GM19043 (cell line): ENCODE measurements around the gene UBR4.
A peak's percentile ranks its signal among the peaks of the same experiment; 100 is the strongest.
"Not testable (repeated sequence)": the region's sequence is repeated elsewhere in the genome, so short reads cannot be mapped to it uniquely, and the experiment has no call there.

ENCODE experiments used
- ATAC-seq: cut with Tn5 transposase; IDR thresholded peaks from one replicate; pipeline ENCODE4 v1.9.1; 2021; ENCODE audit warnings: low read depth; ENCODE audit not compliant: unreplicated experiment

The UBR4 gene

DNA sequence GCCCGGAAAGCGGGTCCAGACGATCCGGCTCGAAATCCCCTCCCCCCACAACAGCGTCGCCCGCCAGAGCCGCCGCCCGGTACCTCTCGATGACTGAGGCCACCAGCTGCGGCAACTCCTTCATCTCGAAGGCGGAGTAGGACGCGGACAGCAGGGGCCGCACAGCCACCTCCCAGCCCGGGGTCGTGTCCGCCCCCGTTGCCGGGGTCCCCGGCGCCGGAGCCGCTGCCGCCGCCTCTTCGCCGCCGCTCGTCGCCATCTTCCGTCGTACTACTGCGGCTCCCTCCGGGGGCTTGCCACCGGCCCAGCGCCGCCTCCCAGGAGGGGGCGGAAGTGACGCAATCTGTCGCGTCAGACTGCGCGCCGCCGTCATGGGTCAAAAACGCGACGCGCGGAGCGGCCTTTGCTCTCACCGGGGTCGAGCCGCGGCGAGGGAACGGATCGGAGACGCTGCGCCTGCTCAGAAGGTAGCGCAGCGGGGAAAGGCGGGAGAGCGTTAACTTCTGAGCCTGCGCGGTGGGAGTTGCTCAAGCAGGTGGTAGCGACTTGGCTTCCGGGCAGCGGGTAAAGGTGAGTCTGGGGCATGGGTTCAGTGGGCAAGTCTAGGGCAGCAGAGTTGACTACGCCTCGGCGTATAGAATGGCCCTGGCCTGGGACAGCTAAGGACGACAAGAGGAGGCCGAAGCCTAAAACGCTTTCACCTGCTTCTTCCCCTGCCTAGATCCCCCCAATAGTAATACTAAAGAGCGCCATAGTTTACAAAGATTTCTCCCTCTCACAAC, at the start of gene UBR4:
UBR4 (minus strand) TSS at position 277 of the 782 bp plus-strand sequence; CDS start at position 259, 18 bp downstream.
- ATAC-seq, result peak; percentile 80

DNA sequence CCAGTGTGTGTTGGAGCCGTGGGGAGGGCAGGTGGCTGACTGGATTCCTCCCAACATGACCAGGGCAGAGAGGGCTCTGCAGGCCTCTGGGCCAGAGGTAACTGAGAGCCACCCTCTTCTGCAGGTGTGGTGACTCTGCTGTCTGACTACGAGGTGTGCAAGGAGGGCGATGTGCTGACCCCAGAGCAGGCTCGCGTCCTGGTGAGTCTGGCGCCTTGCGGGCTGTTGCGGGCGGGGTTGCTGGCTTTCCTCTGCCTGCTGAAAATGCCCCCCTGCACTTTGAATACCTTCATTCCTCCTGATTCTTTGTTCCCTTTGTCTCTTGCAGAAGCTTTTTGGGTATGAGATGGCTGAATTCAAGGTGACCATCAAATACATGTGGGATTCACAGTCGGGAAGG, 48.3 kb upstream of the UBR4 start:
- ATAC-seq, result no peak

DNA sequence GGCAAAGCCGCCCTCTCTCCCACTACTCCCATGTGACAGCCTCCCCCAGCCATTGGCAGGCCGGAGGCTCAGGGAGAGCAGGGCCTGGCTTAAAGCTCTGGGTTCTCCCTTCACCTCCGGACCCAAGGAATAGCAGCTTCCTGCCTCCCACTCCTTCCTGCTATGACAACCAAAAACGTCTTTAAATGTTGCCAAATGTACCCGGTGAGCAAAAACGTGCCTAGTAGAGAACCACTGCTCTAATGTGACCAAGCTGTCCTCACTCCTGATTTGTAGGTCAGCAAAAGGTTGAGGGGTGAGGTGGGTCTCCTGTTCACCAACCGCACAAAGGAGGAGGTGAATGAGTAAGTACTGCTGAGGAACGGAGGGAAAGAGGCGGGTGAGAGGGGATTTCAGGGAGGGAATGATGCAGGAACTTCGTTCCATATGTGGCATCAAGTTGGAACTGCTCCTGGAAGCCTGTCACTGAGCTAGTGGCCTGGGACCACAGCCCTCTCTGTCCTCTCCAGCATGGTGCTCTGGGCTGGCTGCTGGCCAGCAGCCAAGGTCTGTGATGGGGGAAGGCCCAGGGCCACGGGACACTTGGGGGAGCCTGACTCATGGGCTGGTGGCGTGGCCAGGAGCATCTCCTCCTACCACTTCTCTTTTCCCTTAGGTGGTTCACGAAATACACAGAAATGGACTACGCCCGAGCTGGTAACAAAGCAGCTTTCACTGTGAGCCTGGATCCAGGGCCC, 47.3 kb upstream of the UBR4 start:
- ATAC-seq, result no peak

DNA sequence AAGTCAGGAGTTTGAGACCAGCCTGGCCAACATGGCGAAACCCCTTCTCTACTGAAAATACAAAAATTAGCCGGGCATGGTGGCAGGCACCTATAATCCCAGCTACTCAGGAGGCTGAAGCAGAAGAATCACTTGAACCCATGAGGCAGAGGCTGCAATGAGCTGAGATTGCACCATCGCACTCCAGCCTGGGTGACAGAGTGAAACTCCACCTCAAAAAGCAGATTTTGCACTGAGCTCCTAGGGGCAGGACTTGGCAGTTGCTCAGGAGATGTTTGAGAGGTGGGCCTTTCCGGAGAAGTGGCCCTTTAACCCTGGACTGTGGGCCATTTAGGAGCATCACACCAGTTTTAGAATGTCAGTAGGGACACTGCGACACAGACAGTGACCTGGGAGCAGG, 46.2 kb upstream of the UBR4 start:
- not testable (repeated sequence) for ATAC-seq

DNA sequence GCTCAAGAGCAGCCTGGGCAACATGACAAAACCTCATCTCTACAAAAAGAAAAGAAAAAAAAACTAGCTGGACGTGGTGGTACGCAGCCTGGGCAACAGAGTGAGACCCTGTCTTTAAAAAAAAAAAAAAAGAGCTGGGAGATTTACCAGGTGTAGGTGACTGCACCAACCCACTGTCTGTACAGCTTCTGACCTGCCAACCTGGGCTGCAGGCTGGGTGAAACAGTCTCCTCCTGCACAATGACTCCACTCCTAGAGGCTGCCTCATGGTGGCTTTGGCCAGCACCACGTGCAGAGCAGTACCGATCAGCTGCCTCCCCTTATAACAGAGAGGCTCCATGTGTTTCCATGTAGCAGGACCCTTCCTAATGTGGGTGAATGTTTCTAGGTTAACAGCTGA, 45.2 kb upstream of the UBR4 start:
- no peak for ATAC-seq

DNA sequence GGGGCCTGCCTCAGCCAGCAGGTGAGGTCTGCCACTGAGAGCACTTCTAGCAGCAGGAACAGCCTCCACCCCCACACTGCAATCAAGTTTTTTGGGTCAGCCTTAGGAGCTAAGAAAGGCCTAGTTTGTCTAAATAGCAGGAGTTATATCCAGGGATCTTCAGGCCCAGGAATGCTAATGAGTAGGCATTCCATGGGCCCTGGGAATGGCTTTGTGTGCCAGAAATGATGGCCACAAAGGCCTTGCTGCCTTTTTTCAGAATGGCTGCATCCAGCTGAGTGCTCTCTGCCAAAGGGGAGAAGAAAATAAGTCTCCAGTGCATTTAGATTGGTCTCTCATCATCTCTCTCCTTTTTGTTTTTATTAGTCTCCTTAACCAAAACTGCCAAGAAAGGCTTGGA, 44.4 kb upstream of the UBR4 start:
- ATAC-seq, result no peak

DNA sequence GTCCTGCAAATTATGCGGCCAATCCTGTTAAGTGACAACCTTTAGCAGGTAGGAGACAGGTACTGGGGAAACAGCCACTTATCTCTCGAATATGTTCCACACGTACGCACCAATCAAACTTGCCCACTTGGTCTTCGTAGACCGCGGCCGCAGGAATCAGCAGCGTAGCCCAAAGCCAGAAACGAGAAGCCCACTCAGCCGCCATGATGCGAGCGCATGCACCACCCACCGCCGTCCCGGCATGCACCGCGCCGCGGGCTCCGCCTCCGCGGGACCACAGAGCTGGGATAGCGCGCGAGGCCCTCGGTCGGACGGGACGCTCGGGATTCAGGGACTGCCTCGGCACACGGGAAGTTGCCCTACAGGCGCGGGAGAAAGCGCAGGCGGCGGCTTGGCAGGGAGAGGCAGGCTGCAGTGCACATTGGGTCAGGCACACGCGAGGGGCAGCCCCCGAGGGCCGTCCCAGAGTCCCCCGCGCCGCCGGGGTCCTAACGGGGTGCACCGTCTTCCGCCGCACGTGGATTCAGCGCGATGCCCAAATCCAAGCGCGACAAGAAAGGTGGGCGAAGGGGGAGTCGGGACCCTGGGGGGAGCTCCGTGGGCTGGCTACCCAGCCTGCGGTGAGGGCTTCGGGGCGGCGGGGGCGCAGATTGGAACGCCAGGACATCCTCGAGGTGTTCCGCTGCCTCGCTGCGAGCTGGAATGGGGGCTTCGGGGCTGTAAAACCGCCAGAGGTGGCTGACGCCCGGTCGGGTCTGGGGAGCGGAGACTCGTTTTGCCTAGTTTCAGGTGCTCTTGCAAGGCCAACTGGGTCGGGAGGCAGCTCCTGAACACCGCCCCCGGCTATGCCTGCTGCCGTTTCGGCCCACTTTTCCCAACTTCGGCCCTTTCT, 41.5 kb upstream of the UBR4 start, which contains the start of the genes EMC1 and MRTO4:
EMC1 (minus strand) TSS at position 220 of the 892 bp plus-strand sequence; CDS start at position 205, 15 bp downstream.
MRTO4 (plus strand) TSS at position 501 of the 892 bp plus-strand sequence; CDS start at position 532, 31 bp downstream.
- peak; percentile 73 for ATAC-seq

DNA sequence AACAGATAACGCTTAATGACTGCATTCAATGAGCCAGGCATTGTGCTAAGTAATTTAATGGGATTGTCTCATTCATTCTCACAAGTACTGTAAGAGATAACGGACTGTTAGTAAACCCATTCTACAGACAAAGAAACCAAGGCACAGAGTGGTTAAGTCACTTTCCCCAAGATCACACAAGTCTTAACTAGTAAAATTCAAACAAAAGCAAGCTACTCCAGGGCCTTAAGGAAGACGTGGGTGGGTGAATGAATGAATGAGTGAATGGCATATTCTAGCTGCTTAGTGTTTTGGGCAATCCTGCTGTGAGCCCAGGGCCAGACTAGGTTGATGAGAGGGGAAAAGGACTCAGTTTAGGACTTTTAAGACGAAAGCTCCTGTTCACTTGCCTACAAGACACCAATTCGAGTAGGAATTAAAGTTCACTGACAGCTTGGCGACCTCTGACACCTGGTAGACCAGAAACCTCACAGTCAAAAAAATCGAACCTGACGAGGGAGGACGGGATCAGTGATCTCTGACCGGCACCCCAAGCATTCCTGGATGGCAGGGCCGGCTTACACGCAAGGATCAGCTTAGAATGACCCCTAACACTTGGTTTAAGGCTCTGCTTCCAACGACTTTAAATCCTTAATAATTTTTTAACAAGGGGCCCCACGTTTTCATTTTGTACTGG, 40.7 kb upstream of the UBR4 start:
- no peak for ATAC-seq

DNA sequence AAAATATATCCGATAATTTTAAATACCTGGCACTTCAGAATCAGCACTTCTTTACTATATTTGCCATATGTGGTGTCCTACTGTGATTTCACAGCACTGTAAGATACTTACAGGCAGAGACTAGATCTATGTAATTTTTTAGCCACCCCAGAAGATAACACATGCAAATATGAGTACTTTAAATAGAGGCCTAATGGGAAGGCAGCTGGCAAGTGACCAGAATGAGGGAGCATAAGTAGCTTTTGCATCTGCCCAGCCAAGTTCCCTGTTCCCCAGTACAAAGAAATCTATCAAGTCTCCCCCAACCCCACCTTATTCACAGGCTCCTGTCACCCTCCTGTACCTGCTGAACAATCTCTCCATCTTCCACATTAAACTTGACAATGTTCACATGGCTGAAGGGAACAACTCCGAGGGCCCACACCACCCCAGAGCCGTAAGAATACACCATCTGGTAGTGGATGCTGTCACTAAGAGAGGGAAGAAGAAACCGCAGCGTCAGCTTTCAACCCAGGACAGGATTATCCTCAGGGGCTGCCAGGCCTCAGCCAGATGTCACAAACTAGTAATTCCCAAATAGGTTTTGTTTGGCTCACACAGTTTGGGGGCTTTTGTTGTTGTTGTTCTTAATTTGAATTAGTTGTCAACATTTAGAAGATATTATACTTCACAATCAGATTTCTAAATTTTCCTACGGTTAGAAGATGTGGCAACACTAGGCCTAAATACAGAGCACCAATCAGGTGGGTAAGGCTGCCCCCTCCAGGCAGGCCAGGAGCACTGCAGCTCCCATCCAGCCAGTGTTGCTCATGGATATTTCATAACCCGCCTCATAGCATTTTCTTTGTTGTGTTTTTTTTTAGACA, 30.8 kb upstream of the UBR4 start:
- no peak for ATAC-seq

DNA sequence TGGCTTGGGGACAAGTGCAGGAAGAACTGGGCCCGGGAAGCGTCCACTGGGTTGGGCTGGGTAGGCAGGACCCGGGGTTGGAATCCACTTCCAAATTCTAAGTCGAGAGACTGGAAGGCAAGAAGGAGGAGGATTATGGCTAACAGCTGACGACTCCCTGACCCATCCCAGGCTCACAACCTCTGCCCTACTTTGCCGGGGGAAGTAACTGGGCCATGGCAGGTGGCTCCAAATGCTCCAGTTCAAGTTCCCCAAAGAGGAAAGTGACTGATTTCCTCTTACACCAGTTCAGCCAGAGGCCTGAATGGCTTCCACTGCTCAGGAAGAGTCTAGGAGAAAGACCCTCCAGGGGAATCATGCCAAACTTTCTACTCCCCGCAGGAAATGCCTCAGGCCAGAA, 29.8 kb upstream of the UBR4 start:
- ATAC-seq, result no peak

DNA sequence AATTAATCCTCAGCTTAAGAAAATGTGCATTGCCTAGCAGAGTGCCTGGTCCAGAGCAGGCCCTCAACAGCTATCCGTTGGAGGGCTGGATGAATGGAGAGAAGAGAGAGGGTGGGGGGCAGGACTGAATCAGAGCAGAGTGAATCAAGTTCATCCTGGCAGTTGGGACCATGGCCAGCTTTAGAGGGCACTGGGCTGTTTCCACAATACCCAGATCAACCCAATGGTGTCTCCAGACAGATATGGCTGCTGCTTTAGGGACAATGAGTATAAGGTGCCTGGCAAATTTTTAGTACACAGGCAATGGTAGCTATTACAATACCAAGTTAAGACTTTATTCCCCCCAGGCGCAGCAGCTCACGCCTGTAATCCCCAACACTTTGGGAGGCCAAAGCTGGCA, 24.2 kb upstream of the UBR4 start:
- no peak for ATAC-seq

DNA sequence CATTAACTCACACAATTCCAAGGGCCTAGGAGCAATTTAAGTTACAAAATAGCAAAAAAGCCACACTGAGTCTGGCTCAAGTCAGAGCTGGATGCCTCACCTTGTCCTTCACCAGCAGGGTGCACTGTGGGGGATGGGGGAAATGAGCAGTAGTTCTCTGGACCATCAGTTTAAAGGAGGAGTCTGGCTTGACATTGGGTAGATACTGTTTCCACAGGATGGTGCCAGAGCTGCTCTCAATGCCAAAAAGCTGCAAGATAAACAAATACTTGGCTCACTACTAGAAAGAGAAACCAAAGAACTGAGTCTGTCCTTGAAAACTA, 22.4 kb upstream of the UBR4 start:
- no peak for ATAC-seq

DNA sequence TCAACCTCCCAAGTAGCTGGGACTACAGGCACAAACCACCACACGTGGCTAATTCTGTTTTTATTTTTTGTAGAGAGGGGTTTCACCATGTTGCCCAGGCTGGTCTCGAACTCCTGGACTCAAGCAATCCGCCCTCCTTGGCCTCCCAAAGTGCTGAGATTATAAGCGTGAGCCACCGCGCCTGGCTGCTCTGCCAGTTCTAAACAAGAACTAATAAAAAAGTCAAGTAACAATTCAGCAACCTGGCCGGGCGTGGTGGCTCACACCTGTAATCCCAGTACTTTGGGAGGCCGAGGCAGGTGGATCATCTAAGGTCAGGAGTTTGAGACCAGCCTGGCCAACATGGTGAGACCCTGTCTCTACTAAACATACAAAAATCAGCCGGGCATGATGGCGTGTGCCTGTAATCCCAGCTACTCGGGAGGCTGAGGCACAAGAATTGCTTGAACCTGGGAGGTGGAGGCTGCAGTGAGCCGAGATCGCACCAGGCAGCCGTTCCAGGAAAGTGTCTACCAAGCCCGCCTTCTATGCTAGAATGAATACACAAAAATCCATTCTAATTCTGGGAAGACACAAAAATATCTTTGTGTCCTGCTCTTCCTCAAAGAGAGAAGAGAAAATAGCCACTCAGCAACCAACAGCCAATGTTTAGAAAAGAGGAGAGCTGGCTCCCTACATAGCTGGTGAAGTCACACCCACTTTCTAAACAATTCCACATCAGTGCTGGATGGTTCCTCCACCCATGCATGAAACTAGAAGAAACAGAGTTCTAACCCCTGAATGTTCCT, 21.9 kb upstream of the UBR4 start:
- not testable (repeated sequence) for ATAC-seq

DNA sequence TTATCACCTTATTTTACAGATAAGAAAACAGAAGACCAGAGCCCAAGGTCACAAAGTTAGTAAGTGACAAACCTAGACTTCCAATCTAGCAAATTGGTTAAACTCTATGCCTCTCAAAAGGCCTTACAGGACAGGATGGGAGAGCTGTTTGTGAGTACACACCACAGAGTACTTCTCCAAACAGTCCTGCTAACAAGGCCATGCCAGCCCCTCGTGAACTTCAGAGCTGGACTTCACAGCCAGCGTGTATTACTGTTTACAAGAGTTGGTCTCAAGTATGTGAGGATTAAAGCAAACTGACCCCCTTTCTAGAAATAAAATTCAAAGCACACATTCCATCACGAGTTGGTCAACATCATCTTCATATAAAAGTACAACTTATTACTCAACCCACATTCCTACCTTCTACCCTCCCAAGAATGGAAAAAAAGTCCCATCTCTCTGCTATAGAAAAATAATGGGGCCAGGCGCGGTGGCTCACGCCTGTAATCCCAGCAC, 19.8 kb upstream of the UBR4 start:
- ATAC-seq, result no peak

DNA sequence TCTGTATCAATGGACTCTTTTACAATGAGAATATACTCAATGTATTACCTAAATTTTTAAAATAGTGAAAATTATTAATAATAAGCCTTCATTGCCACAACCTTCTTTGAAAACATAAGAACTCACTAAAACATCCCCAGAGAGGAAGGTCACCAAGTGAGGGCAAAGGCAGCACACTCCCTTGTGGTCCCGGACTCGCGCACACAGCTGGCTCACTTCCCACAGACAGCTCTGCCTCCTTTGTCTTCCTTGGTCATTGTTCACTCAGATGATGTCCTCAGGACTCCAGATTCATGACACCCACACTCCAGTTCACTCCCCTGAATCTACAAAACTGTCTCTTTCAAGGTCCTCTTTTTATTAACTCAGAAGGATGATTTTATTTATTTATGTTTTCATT, 19.2 kb upstream of the UBR4 start:
- ATAC-seq, result no peak

DNA sequence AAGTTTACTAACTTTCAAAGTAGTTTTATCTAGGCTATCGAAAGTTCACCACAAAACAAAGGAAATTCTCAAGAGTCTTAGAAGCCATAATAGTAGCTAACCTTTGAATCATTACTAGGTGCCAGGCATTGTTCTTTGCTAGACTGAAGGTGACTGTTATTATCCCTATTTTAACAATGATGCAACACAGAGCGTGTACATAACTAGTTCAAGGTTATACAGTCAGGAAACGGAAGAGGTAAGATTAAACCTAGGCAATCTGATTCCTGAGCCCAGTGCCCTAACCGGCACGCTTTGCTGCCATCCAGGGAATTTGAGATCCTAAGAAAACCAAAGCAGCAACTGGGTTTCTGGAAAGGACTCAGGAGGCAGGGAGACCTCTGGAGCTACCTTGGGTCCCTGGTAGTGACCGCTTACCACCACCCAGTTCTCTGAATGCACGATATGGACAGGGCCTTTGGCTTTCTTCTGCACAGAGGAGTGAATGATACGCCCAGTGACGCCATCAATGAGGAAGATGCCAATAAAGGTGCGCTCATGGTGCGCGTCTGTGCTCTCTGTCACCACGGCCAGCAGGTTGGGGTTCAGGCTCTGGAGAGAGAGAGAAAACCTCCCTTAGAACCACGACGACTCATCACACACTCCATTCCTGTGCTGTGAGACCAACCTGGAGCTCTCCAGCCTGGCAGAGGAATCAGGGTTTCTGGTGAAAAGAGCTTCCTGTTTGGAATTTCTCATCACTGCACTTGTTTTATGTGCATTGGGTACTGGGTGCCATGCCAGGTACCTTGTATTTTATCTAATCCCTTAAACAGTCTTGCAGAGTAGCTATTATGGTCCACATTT, 13.1 kb upstream of the UBR4 start:
- ATAC-seq, result no peak

DNA sequence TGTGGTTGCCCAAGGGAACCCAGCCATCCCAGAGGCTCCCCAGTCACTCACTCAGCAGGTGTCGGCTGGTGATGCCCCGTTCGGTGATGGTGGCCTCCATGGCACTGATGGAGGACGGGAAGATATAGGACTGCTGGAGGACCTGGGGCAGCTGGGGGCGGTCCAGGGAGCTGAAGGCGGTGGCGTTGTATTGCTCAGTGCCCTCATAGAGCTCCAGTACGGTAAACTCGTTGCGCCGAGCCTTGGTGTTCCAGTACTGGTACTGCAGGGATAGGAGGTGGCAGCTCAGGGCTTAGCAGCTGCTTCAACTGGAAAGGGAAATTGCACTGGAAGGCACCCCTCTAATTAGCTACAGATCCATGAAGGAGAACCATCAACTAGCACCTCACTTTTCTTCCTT, 12.5 kb upstream of the UBR4 start:
- no peak for ATAC-seq

DNA sequence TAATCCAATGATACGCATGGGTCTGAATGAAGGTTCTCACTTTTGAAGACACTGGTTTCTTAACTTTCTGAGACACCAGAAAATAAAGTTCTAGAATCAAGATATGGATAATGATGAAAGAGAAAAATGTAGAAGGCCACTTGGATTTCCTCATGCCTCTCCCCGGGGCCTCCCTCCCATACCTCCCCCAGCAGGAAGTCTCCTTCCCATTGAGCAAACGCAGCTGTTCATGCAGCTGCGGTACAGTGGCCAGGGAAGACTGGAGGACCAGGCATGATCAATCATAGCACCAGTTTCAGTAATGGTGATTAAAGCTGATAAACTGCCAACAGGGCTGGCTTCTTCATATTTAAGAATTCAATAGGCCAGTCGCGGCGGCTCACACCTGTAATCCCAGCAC, 10.9 kb upstream of the UBR4 start:
- no peak for ATAC-seq
